ENCODE data around the gene ANKRD63.

GRCh38 chr15:40259021-40259420 lies 23.8 kb downstream of the ANKRD63 start:
- no peak for TF ChIP-seq MAFK (IDR thresholded peaks at IDR 0.05; ENCODE audit: low read depth, low read length)
- TF ChIP-seq, protein P1, sequence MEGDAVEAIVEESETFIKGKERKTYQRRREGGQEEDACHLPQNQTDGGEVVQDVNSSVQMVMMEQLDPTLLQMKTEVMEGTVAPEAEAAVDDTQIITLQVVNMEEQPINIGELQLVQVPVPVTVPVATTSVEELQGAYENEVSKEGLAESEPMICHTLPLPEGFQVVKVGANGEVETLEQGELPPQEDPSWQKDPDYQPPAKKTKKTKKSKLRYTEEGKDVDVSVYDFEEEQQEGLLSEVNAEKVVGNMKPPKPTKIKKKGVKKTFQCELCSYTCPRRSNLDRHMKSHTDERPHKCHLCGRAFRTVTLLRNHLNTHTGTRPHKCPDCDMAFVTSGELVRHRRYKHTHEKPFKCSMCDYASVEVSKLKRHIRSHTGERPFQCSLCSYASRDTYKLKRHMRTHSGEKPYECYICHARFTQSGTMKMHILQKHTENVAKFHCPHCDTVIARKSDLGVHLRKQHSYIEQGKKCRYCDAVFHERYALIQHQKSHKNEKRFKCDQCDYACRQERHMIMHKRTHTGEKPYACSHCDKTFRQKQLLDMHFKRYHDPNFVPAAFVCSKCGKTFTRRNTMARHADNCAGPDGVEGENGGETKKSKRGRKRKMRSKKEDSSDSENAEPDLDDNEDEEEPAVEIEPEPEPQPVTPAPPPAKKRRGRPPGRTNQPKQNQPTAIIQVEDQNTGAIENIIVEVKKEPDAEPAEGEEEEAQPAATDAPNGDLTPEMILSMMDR (IDR thresholded peaks at IDR 0.05; ENCODE audit: control extremely low read depth in 1 of 3, insufficient read depth in 1 of 3, low read depth in 1 of 3, low read length in 3 of 3): no peak
- TF ChIP-seq, protein P2, sequence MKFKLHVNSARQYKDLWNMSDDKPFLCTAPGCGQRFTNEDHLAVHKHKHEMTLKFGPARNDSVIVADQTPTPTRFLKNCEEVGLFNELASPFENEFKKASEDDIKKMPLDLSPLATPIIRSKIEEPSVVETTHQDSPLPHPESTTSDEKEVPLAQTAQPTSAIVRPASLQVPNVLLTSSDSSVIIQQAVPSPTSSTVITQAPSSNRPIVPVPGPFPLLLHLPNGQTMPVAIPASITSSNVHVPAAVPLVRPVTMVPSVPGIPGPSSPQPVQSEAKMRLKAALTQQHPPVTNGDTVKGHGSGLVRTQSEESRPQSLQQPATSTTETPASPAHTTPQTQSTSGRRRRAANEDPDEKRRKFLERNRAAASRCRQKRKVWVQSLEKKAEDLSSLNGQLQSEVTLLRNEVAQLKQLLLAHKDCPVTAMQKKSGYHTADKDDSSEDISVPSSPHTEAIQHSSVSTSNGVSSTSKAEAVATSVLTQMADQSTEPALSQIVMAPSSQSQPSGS (IDR thresholded peaks at IDR 0.05; ENCODE audit: low read length): no peak
- no peak for TF ChIP-seq POLR2A (IDR thresholded peaks at IDR 0.05; ENCODE audit: control extremely low read depth in 1 of 2, low read depth in 2 of 2, low read length in 2 of 2)
- TF ChIP-seq EZH2 (IDR thresholded peaks at IDR 0.05; ENCODE audit: low read depth, low read length, severe bottlenecking): no peak
- TF ChIP-seq HDAC6 (IDR thresholded peaks at IDR 0.05; ENCODE audit: low read depth, low read length): no peak
- no peak for TF ChIP-seq SAP30 (IDR thresholded peaks at IDR 0.05; ENCODE audit: insufficient read depth, insufficient replicate concordance, low read length)
- TF ChIP-seq TAF7 (optimal IDR thresholded peaks at IDR 0.05; ENCODE audit: borderline replicate concordance, low read depth, low read length): no peak

Data from H1 (cell line).